Measurements from ENCODE around the gene GTF3C4.

Gene GTF3C4

DNA sequence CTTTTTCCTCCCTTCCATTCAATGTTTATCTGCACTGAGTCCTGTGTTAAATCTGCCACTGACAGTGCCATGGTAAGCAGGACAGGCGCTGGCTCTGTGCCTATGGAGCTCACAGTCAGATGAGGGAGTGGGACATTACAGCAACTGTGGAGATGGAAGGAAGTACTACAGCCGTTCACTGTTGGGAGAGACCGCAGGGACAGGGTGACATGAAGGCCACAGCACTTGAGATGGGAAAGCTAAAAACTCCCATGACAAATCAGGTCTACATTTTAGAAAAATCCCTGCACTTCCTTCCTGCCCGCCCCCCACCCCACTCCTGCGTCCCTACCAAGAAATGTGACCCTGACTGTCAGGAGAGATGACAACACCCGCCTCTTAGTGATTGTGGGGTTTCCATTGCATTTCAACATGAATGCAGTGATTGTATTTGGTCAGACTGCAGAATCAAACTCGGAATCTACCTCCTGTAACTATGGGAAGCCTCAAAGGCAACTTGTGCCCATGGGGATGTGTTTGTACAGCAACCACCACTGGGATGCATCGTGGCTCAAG is 56.4 kb downstream of the GTF3C4 start:
- no peaks in the 10 kb centered on the region for H3F3A ChIP-seq (ENCODE audit: control insufficient read depth, insufficient read depth)

GRCh38 chr9:132728071-132728470 is 57.8 kb downstream of the GTF3C4 start:
- Histone ChIP-seq H3F3A (ENCODE audit: control insufficient read depth, insufficient read depth) (no peaks in the 10 kb centered on the region), H3K27ac (ENCODE audit: low read depth, low read length) (no peak overlapping the region), H3K4me3 (ENCODE audit: low read length) (no peak overlapping the region), H3K4me2 (ENCODE audit: low read length) (no peak overlapping the region), H3K9me3 (ENCODE audit: control insufficient read depth, insufficient read depth, low read length) (no peaks in the 10 kb centered on the region), H3K79me2 (ENCODE audit: control insufficient read depth, low read length) (no peaks in the 10 kb centered on the region), H3K36me3 (ENCODE audit: control insufficient read depth, low read length) (no peaks in the 10 kb centered on the region), H4K20me1 (ENCODE audit: control insufficient read depth, insufficient read depth, low read depth, low read length) (no peaks in the 10 kb centered on the region), H3K4me1 (ENCODE audit: control insufficient read depth, low read length) (no peaks in the 10 kb centered on the region), H3K27me3 (ENCODE audit: control insufficient read depth, low read length) (peaks cover 18% of the 10 kb centered on the region), H3K9me2 (replicated peaks; ENCODE audit: control insufficient read depth, low read length) (no peaks in the 10 kb centered on the region)
- TF ChIP-seq EZH2phosphoT487 (IDR thresholded peaks at IDR 0.05; ENCODE audit: borderline replicate concordance, low read length) = no peak
- TF ChIP-seq CTCF (IDR thresholded peaks at IDR 0.05; ENCODE audit: low read depth, low read length, poor library complexity, severe bottlenecking) = no peak

More for the DNA sequence above, 56.4 kb downstream of the GTF3C4 start:
- Histone ChIP-seq H3K9me3 (ENCODE audit: control insufficient read depth, insufficient read depth, low read length) (no peaks in the 10 kb centered on the region), H3K27me3 (ENCODE audit: control insufficient read depth, low read length) (peaks cover 18% of the 10 kb centered on the region), H4K20me1 (ENCODE audit: control insufficient read depth, insufficient read depth, low read depth, low read length) (no peaks in the 10 kb centered on the region), H3K4me3 (ENCODE audit: low read length) (no peak overlapping the region), H3K79me2 (ENCODE audit: control insufficient read depth, low read length) (no peaks in the 10 kb centered on the region), H3K36me3 (ENCODE audit: control insufficient read depth, low read length) (no peaks in the 10 kb centered on the region), H3K4me1 (ENCODE audit: control insufficient read depth, low read length) (no peaks in the 10 kb centered on the region), H3K4me2 (ENCODE audit: low read length) (no peak overlapping the region), H3K27ac (ENCODE audit: low read depth, low read length) (no peak overlapping the region), H3K9me2 (replicated peaks; ENCODE audit: control insufficient read depth, low read length) (no peaks in the 10 kb centered on the region)
- TF ChIP-seq EZH2phosphoT487 (IDR thresholded peaks at IDR 0.05; ENCODE audit: borderline replicate concordance, low read length) (no peak), CTCF (IDR thresholded peaks at IDR 0.05; ENCODE audit: low read depth, low read length, poor library complexity, severe bottlenecking) (no peak)

DNA sequence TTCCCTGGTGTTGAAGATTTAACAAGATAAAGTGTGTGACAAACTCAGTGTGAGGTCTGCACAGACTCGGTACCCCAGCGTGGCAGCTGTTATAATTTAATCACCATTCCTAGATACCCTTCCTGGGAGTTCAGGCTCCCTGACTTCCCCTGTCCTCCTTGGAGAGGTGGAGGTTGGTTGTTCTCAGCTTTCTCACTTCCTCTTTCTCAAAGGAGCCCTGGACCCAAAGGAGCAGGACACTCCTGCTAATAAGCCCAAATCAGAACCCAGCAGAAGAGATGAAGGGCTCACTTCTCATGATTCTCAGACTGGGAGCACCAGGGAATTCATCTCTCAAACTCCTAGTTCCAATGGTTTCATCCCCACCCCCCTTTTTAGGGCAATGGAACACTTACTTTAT is 58.2 kb downstream of the GTF3C4 start:
- no peaks in the 10 kb centered on the region for H3K4me1 ChIP-seq (ENCODE audit: control insufficient read depth, low read length)
- H3K4me3 ChIP-seq (ENCODE audit: low read length) = no peak overlapping the region
- H3K9me2 ChIP-seq (replicated peaks; ENCODE audit: control insufficient read depth, low read length) = no peaks in the 10 kb centered on the region
- H3K9me3 ChIP-seq (ENCODE audit: control insufficient read depth, insufficient read depth, low read length) = no peaks in the 10 kb centered on the region
- H3K79me2 ChIP-seq (ENCODE audit: control insufficient read depth, low read length) = no peaks in the 10 kb centered on the region
- no peaks in the 10 kb centered on the region for H3F3A ChIP-seq (ENCODE audit: control insufficient read depth, insufficient read depth)
- no peak overlapping the region for H3K4me2 ChIP-seq (ENCODE audit: low read length)
- no peak overlapping the region for H3K27ac ChIP-seq (ENCODE audit: low read depth, low read length)
- TF ChIP-seq CTCF (IDR thresholded peaks at IDR 0.05; ENCODE audit: low read depth, low read length, poor library complexity, severe bottlenecking) (no peak), EZH2phosphoT487 (IDR thresholded peaks at IDR 0.05; ENCODE audit: borderline replicate concordance, low read length) (no peak)
- peaks cover 18% of the 10 kb centered on the region for H3K27me3 ChIP-seq (ENCODE audit: control insufficient read depth, low read length)
- no peaks in the 10 kb centered on the region for H3K36me3 ChIP-seq (ENCODE audit: control insufficient read depth, low read length)
- H4K20me1 ChIP-seq (ENCODE audit: control insufficient read depth, insufficient read depth, low read depth, low read length) = no peaks in the 10 kb centered on the region
